UCSD-AML1 (cell line): ENCODE data around the gene ULK2.

Experiments
- DNase-seq: peaks from one replicate; lab custom pipeline; 2025; ENCODE audit not compliant: unreplicated experiment; lab: John Stamatoyannopoulos, UW

The ULK2 gene

GRCh38 chr17:19747829-19748806 lies 119.6 kb downstream of the ULK2 start, which contains the start of gene ALDH3A1:
TSS of gene ALDH3A1 (minus strand) at chr17:19748298. CDS start at chr17:19745129, 3,169 bp downstream.
- DNase-seq: no peak

- no peak for DNase-seq
Measured at GRCh38 chr17:19747159-19747719, 120.5 kb downstream of the ULK2 start.

GRCh38 chr17:19746517-19746916 lies 121.2 kb downstream of the ULK2 start:
- DNase-seq: no peak

GRCh38 chr17:19744922-19745757 lies 122.6 kb downstream of the ULK2 start:
- DNase-seq: peak; percentile 63

GRCh38 chr17:19744492-19744891 lies 123.2 kb downstream of the ULK2 start:
- DNase-seq: no peak

GRCh38 chr17:19743101-19744100 lies 124.3 kb downstream of the ULK2 start:
- DNase-seq: no peak

GRCh38 chr17:19742495-19742894 lies 125.2 kb downstream of the ULK2 start:
- no peak for DNase-seq

- no peak for DNase-seq
Measured at GRCh38 chr17:19741832-19742457, 125.8 kb downstream of the ULK2 start.

- no peak for DNase-seq
Measured at GRCh38 chr17:19740933-19741332, 126.8 kb downstream of the ULK2 start.

GRCh38 chr17:19739241-19740201 lies 128.2 kb downstream of the ULK2 start:
- DNase-seq: no peak

GRCh38 chr17:19738757-19739156 lies 129.0 kb downstream of the ULK2 start:
- no peak for DNase-seq

GRCh38 chr17:19738073-19738449 lies 129.7 kb downstream of the ULK2 start:
- DNase-seq: no peak

- DNase-seq: no peak
Measured at GRCh38 chr17:19737305-19738072, 130.2 kb downstream of the ULK2 start.

- DNase-seq: no peak
Measured at GRCh38 chr17:19736071-19736470, 131.7 kb downstream of the ULK2 start.

- DNase-seq: no peak
Measured at GRCh38 chr17:19733953-19734526, 133.7 kb downstream of the ULK2 start.

- DNase-seq: no peak
Measured at GRCh38 chr17:19731626-19732025, 136.1 kb downstream of the ULK2 start.

- DNase-seq: no peak
Measured at GRCh38 chr17:19730843-19731242, 136.9 kb downstream of the ULK2 start.
